ENCODE data around the gene OPHN1.

- TF ChIP-seq CTCF (IDR thresholded peaks at IDR 0.05) (no peak), POLR2AphosphoS5 (IDR thresholded peaks at IDR 0.05) (no peak), POLR2A (IDR thresholded peaks at IDR 0.05; ENCODE audit: low read depth) (no peak), EP300 (IDR thresholded peaks at IDR 0.05) (no peak)
These were observed 180.6 kb downstream of the OPHN1 start for GRCh38 chrX:68252664-68253063.
